Superior temporal gyrus (tissue), 1 donor: Measurements from ENCODE around the gene PCBD2.
"Not testable (repeated sequence)": the region's sequence is repeated elsewhere in the genome, so short reads cannot be mapped to it uniquely, and the experiment has no call there.

Source experiments
- DNase-seq: peaks from one replicate; pipeline ENCODE4 v3.0.0-alpha.2; 2016; ENCODE audit errors: extremely low spot score

Gene PCBD2

DNA sequence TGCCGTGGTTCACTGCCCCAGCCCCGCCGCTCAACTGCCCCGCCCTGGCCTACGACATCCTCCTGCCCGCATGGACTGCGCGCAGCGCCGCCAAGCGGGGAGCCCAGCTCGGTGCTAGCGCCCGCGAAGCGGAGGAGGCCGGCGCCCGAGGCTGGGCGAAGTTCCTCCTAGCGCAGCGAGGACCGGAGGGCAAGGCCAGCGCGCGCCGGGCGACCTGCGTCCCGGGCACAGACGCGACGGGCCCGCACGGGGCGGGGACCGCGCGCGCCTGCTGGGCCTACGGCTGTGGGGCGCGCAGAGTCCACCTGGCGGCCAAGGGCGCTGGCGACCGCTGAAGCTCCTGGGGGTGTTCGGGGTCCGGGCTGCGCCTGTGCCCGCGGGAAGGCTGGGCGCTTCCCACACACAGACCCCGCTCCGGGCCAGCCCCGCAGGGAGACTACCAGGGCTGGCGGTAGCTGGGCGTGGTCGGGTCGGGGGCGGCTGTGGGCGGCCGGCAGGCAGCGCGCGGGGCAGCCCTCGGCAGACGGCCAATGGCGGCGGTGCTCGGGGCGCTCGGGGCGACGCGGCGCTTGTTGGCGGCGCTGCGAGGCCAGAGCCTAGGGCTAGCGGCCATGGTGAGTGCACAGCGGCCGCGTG lies at the start of gene PCBD2:
Gene PCBD2, plus strand, starts transcription at position 522 of the 636 bp plus-strand sequence. Its CDS starts 9 bp downstream, at position 531.
- DNase-seq = peak; percentile 87

- not testable (repeated sequence) for DNase-seq
Observed at GRCh38 chr5:134856465-134856864, 48.5 kb upstream of the PCBD2 start.

GRCh38 chr5:134857401-134857800 lies 47.5 kb upstream of the PCBD2 start:
- peak; percentile 40 for DNase-seq

- DNase-seq = no peak
Observed at GRCh38 chr5:134864707-134865106, 40.2 kb upstream of the PCBD2 start.

- no peak for DNase-seq
Observed at GRCh38 chr5:134873494-134873893, 31.4 kb upstream of the PCBD2 start.

- DNase-seq = peak; percentile 92
Observed at GRCh38 chr5:134873987-134874830, 30.7 kb upstream of the PCBD2 start, which contains the start of gene TXNDC15. Gene TXNDC15, plus strand, starts transcription at chr5:134874371. Its CDS starts 57 bp downstream, at chr5:134874428.

DNA sequence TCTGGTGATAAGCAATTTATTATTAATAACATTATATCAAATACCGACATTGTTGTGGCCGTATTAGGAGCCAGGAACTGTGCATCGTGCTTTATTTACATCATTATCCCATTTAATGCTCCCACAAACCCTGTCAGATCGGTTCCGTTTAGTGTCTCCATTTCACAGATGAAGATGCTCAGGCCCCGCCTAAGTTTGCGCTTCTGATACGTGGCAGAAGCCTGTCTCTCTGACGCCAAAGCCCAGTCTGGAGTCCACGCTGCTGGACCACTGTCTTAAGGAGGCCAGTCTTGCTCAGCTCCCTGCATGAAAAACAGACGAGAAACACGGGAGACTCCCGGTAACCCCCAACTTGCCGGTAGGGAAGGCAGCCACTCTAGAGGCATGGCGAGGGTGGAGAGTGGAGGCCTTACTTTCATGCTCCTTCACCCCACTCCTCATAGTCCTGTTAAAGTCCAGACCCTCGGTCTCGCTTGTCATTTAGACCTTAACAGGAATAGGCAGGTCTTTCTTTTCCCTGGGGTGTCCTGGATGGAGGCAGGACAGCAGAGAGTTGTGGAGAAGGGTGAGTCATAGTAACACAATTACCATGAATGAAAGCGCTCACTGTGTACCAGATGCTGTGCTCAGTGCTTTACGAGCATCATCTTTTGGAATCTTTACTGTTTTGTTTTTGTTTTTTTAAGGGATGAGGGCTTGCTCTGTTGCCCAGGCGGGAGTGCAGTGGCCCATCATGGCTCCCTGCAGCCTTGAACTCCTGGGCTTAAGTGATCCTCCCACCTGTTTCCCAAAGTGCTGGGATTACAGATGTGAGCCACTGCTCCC lies 29.9 kb upstream of the PCBD2 start:
- peak; percentile 87 for DNase-seq

DNA sequence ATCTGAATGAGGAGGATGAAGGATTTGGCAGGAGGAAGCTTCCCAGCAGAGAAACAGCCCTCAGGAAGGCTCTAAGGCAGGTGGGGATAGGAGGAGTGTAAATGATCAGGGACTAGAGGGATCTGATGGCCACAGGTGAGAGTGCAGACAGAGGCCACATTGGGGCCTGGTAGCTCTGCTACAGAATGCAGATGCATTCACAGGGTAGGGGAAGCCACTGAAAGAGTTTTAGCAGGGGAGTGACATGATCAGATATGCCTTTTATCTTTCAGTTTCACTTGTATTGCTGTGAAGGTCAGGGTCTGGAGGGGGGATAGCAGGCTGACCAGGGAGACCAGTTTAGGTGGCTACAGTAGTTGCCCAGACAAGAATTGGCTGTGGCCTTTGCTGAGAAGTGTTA lies 27.8 kb upstream of the PCBD2 start:
- no peak for DNase-seq

GRCh38 chr5:134878403-134878802 lies 26.5 kb upstream of the PCBD2 start:
- no peak for DNase-seq

DNA sequence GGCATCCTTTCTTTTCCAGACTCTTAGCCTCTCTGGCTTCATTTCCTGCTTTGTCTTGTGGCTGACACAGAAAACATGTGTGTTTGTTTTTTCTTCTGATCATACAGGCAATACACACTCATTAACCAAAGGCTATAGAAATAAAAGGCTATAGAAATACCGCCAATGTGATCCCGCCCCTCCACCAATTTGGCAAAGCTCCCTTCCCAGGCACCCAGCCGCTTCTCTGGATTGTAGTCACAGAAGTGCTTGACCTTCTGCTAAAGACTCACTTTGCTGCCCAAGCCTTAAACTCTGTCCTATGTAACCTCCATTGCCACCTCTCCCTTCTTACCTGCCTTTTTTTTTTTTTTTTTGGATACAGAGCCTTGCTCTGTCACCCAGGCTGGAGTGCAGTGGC lies 25.5 kb upstream of the PCBD2 start:
- DNase-seq = no peak

- not testable (repeated sequence) for DNase-seq
Observed at GRCh38 chr5:134880937-134881336, 24.0 kb upstream of the PCBD2 start.

DNA sequence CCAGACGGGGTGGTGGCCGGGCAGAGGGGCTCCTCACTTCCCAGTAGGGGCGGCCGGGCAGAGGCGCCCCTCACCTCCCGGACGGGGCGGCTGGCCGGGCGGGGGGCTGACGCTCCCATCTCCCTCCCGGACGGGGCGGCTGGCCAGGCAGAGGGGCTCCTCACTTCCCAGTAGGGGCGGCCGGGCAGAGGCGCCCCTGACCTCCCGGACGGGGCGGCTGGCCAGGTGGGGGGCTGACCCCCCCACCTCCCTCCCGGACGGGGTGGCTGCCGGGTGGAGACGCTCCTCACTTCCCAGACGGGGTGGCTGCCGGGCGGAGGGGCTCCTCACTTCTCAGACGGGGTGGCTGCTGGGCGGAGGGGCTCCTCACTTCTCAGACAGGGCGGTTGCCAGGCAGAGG lies 23.2 kb upstream of the PCBD2 start:
- not testable (repeated sequence) for DNase-seq

GRCh38 chr5:134887593-134888159 lies 17.3 kb upstream of the PCBD2 start:
- no peak for DNase-seq

DNA sequence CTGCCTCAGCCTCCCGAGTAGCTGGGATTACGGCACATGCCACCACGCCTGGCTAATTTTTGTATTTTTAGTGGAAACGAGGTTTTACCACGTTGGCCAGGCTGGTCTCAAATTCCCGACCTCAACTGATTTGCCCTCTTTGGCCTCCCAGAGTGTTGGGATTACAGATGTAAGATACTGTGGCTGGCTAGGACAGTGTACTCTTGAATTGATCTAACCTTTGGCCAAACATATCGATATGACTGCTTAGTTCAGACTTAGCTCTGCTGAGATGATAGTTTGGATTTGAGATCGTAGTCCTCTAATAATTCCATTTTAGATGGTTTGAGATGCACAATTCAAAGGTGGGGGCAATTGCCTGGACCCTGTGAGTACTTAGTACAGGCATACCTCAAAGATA lies 15.6 kb upstream of the PCBD2 start:
- DNase-seq = no peak

- DNase-seq = no peak
Observed at GRCh38 chr5:134891473-134891872, 13.5 kb upstream of the PCBD2 start.

GRCh38 chr5:134892282-134892681 lies 12.6 kb upstream of the PCBD2 start:
- DNase-seq = no peak

- no peak for DNase-seq
Observed at GRCh38 chr5:134892926-134893325, 12.0 kb upstream of the PCBD2 start.

- no peak for DNase-seq
Observed at GRCh38 chr5:134893748-134894505, 11.0 kb upstream of the PCBD2 start.

- no peak for DNase-seq
Observed at GRCh38 chr5:134902071-134902801, 2.7 kb upstream of the PCBD2 start.

DNA sequence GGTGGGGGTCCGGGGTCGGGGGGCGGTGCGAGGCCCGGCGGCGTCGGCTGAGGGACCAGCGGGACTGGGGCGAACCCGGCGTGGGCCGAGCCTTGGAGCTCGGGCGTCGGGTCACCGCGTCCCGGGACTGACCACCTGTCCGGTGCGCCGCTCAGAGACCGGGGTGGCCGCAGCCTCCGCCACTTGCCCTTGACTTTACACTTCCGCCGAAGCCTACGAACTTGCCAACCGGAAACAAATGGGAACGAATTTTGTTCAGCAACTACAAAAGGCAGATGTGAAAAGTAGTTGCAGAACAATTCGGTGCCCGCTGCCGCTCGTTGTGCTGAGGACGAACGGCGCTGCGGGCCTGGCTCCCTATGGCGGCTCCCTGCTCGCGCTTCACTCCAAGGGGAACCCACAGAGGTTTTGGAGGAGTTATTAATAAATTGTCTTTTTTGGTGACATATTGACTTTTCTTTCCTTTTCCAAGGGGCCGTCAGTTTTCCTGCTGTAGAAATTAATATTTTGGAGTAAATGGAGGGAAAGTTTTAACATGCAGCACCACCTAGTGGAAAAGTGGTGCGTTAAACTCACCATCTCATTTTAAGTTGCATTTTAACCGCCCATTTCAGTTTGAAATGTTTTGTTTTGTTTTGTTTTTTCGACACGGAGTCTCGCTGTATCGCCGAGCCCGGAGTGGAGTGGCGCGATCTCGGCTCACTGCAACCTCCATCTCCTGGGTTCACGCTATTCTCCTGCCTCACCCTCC lies 490 bp downstream of the PCBD2 start:
- peak; percentile 85 for DNase-seq
